ENCODE measurements around the gene MCMBP. TPM values are rescaled to one million over a fixed set of nuclear protein-coding genes. Genes with fewer than 3 reads are reported as not detected.
A peak's percentile ranks its signal among the peaks of the same experiment; 100 is the strongest.

Gene MCMBP
- total RNA-seq, 1 experiment from 2014 or later, result 148 TPM

GRCh38 chr10:119806334-119807130 is 66.1 kb downstream of the MCMBP start:
- H3K9ac ChIP-seq (ENCODE audit: low read length), result no peak overlapping the region
- TF ChIP-seq YY1 (IDR thresholded peaks at IDR 0.05; ENCODE audit: extremely low read depth, insufficient replicate concordance, low read depth, low read length) (no peak), EZH2phosphoT487 (IDR thresholded peaks at IDR 0.05; ENCODE audit: borderline replicate concordance) (no peak), ZFX (IDR thresholded peaks at IDR 0.05) (no peak), CBX3 (IDR thresholded peaks at IDR 0.05; ENCODE audit: low read depth) (no peak), CTCF (IDR thresholded peaks at IDR 0.05 in 2 of 3, conservative IDR thresholded peaks at IDR 0.05 in 1 of 3; ENCODE audit: borderline replicate concordance in 1 of 3, insufficient read depth in 1 of 3, low read depth in 2 of 3, low read length in 2 of 3) (no peak), EGR1 (IDR thresholded peaks at IDR 0.05; ENCODE audit: low read depth) (no peak), CEBPB (IDR thresholded peaks at IDR 0.05; ENCODE audit: low read depth) (no peak), JUND (IDR thresholded peaks at IDR 0.05) (no peak), MAX (IDR thresholded peaks at IDR 0.05) (no peak), POLR2A (IDR thresholded peaks at IDR 0.05; ENCODE audit: borderline replicate concordance, extremely low read depth, insufficient read depth, insufficient read length) (no peak), EZH2 (IDR thresholded peaks at IDR 0.05) (no peak), SRF (IDR thresholded peaks at IDR 0.05; ENCODE audit: low read depth) (no peak), RAD21 (IDR thresholded peaks at IDR 0.05; ENCODE audit: low read depth) (no peak), FOSL1 (IDR thresholded peaks at IDR 0.05; ENCODE audit: low read depth) (no peak), TCF7L2 (IDR thresholded peaks at IDR 0.05; ENCODE audit: borderline replicate concordance, extremely low read depth, insufficient read depth, insufficient read length) (no peak), SIN3A (IDR thresholded peaks at IDR 0.05; ENCODE audit: low read depth) (no peak), ATF3 (IDR thresholded peaks at IDR 0.05) (no peak), POLR2AphosphoS5 (IDR thresholded peaks at IDR 0.05; ENCODE audit: low read depth, low read length) (no peak)
- ChIA-PET POLR2A (no interaction called here), CTCF (no interaction called here), RAD21 (ENCODE audit: low non-redundant PET in 1 of 2, low total read pairs in 2 of 2, uncharacterized antibody in 2 of 2, unreplicated experiment in 2 of 2) (no interaction called here)
- H4K20me1 ChIP-seq (ENCODE audit: insufficient read depth), result no peaks in the 10 kb centered on the region; the same call in 1 of the 2 replicates
- no peak overlapping the region for H3K27ac ChIP-seq (ENCODE audit: low read depth, low read length)
- no peaks in the 10 kb centered on the region for H3K27me3 ChIP-seq (ENCODE audit: insufficient read depth, low read length)
- no peaks in the 10 kb centered on the region for H3K4me1 ChIP-seq (ENCODE audit: control insufficient read depth in 1 of 2, insufficient read depth in 2 of 2, low read length in 2 of 2)
- no peak overlapping the region for H3K4me3 ChIP-seq (replicated peaks in 1 of 2; ENCODE audit: low read depth in 1 of 2, low read length in 2 of 2)
- BruUV-seq (replicated peaks), result no TSS peak
- H3K79me2 ChIP-seq (ENCODE audit: insufficient read depth, low read length), result no peaks in the 10 kb centered on the region
- DNase-seq (ENCODE audit: low read depth, low spot score), result no peak
- no peak overlapping the region for H2AFZ ChIP-seq (ENCODE audit: low read depth, low read length, poor library complexity, severe bottlenecking)
- H3K9me2 ChIP-seq (ENCODE audit: insufficient read depth), result no peaks in the 10 kb centered on the region
- intact Hi-C loops (cut with micrococcal nuclease), result no loop called here
- no peak overlapping the region for H3K4me2 ChIP-seq (ENCODE audit: low read length)
- no peaks in the 10 kb centered on the region for H3K36me3 ChIP-seq (ENCODE audit: control insufficient read depth in 1 of 2, insufficient read depth in 2 of 2, low read length in 2 of 2)
- peak; percentile 49; the same call in 1 of the 2 replicates for ATAC-seq
- H3K9me3 ChIP-seq (ENCODE audit: control insufficient read depth in 1 of 2, insufficient read depth in 1 of 2, low read depth in 1 of 2, low read length in 2 of 2), result no peaks in the 10 kb centered on the region
